GM20431 (cell line): ENCODE results near the gene TMEM151A.

Source experiments
- in situ Hi-C: fragments of 300-500 bp; cut with MseI, MboI; formaldehyde crosslinking; loops from one replicate; pipeline ENCODE4 v1.15.0; 2020; ENCODE audit warnings: low sequenced_read_pairs; ENCODE audit not compliant: unreplicated experiment

TMEM151A gene

GRCh38 chr11:66333896-66334604 lies 42.4 kb downstream of the TMEM151A start:
- in situ Hi-C loops, result no loop called here

DNA sequence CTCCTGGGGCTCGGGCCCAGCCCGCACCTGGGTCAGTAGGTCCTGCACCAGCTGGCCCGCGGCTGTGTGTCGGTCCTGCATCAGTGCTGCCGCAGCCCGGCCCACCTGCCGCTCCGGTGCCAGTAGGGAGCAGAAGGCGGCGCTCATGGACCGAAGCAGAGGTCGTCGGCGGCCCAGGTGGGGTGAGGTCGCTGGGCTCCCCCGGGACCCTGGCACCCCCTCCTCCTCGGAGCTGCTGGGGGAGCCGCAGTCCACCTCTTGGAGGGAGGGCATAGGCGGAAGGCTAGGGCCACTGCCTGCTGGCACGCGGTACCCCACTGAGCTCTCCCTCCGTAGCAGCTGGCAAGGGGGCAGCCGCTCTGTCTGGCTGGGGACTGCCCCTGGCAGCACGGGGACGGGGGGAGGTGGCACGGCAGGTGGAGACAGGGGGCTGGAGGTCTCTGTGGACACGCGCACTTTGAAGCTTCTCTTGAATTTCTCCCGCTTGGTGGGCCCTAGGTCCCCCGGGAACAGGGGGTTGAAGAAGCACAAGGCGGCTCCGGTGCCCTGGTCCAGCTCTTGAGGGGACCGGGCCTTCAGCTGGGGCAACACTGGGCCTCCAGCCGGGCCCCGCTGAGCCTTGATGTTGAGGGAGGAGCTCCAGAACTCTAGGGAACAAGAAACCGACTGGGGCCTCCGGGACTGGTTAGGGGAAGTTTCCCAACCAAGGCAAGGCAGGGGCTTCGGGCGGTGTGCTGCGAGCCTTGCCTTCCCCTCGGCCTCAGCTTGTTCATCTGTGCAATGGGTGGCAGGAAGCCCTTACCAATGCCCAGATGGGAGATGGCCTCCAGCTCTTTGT lies 43.1 kb downstream of the TMEM151A start:
- in situ Hi-C loops, result no loop called here

DNA sequence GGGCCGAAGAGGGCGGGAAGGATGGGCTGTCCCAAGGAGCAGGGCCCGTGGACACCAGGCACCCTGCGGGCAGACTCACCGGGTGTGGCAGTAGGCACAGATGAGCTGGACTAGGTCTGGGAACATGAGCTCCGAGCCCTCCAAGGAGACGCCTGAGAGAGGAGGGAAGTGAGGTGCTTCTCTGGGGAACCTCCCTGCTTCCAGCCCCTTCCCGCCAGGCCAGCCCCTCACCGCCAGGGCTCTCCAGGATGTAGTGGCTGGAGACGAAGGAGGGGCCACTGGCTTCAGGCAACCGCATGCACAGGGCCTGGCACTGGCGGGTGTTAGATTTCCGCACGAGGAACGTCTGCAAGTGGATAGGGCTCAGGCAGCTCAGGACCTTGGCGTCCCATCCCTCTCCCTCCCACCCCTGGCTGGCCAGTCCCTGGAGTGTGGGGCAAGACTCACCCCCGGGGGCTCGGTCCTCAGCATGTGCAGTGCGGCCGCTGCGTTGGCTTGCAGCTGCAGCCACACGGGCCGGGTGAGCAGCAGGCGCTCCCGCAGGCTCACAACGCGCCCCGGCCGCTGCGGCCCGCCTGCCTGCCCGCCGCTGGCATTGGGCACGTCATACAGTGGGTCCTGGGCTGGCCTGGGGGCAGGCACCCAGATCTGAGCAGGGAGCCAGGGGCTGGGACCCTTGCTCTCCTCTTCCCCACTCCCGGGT lies 44.0 kb downstream of the TMEM151A start:
- in situ Hi-C loops, result no loop called here

DNA sequence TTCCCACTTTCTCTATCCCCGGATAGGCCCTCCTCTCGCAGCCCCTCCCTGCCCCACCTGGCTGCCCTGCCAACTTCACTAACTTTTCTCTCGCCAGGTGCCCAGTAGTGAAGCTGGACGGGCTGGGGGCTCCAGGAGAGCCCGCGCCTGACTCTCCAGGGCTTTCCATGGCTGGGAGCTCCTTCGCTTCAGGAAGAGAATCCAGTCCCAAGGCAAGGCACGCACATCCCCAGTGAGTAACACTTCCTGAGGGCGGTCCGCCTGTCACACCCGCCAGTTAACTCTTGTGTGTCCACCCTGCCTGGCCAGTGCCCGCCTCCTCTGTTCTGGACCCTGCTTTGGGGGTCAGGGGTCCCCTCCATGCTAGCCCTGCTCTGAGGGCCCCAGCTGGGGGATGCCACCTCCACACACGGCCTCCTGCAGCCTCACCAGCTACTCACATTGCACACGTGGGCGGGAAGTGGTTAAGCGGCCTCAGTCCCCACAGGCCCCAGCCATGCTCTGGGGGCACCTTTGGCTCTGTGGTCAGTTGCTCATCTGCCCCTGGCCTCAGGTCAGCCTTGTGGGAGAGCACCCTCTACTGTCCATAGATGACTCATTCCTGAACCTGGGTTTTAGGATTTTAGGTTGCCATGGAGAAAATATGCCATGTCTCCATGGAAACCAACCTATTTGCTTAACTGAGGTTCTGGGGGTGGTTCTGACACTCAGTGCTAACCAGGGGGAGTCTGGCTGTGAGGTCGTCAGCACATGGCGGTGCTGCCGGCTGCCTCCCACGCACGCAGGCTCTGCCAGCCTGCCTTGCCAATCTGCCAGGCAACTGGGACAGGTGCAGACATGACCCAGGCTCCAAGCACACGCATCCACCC lies 44.8 kb downstream of the TMEM151A start, which contains the start of gene RIN1:
Gene RIN1 (minus strand): TSS at position 201 of the 869 bp plus-strand sequence. CDS start 32 bp downstream, at position 169.
- in situ Hi-C loops, result no loop called here

DNA sequence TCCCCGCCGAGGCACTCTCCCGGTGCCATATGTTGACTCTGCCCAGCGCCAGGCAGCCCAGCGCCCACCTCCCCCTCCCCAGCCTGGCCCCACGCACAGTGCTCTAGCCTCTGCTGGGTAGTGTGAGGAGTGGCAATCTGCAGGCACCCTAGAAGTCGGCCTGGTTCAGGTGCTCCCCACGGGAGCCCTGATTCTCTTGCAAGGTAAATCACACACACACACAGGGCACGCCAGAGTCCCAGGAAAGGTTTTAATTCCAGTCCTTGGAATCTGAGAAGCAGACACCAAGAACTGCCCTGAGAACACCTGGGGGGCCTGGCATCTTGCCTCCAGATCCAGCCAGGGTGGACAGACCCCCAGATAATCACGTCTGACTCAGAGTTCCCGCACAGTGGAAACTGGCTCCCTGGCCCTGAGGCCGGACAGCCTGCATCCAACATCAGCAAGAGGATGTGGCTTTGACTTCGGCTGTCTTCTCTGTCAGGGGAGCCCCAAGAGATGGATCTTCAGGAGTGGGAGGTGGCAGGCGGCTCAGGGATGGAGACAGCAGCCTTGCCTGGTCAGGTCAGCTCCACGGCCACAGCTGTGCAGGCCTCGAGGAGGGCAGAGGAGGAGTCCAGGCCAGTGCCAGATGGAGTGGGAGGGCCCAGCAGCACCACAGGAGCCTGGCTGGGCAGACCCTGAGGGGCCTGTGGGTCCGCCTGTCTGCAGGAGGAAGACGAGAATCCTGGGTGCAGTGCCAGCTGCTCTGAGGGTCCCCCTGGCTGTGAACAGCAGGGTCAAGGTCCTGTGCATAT lies 45.6 kb downstream of the TMEM151A start:
- in situ Hi-C loops, result no loop called here

DNA sequence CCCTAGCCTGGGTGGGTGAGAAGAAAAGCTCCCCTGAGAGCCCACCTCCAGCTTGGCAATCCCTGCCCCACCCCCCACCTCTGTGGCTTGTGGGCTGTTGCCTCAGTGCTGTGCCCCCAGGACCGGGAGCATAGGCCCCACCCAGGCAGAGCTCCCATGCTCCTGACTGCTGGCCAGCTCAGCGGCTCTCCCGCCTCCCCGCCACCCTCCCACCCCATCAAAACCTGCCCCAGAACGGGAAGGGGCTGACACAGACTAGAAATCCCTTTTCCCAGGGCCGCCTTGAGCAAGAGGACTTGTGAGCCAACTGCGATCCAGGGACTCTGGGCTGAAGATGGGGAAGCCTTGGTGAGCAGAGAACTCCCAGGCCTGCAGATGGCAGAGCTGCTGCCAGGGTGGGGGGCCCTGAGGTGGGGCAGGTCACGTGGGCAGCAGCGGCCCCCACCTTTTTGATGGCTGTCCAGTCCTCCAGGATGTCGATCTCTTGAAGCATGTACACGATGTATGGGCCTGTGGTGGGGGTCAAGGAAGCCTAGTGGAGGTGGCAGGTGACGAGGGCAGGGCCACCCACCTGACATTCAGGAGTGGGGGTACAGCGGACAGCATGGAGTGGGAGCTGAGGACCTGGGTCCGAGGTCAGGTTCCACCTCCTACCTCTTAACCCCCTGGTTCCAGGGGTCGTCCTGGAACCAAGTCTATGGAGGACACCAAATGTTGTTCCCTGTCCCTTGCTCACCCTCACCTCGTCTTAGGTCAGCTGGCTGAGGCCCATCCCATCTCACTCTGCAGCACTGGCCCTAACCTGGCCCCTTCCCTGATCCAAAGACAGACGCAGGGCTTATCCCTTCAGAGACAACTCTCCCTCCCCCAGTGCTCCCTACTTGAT lies 46.8 kb downstream of the TMEM151A start:
- in situ Hi-C loops, result no loop called here

GRCh38 chr11:66339162-66339675 lies 47.5 kb downstream of the TMEM151A start:
- in situ Hi-C loops, result no loop called here

DNA sequence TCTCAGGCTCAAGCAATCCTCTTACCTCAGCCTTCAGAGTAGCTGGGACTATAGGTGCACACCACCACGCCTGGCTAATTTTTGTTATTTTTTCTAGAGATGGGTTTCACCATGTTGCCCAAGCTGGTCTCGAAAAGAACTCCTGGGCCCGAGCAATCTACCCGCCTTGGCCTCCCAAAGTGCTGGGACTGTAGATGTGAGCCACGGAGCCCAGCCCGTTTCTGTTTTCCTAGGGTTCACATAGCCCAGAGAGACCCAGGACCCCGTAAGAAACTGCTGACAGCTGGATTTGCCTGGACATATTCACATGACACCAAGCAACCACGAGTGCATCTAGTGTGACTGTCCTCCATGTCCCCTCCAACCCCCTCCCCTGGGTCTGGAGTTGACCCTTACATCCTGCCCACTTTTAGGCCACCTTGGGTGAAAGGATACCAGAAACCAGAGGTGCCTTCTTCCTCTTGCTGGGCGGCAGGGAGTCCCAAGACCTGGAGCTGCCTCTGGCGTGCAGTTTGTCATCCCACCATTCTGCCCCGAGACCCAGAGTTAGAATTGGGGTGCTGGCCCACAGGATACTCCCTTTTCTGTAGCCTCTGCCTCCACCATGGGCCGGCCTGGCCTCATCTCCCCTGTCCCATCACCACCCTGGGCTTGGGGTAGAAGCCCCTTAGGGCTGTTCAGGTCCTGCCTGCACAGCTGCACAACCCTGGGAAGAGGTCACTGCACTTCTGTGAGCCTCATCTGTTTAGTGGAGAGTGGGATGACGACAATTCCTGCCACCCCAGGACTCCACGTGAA lies 48.2 kb downstream of the TMEM151A start:
- in situ Hi-C loops, result no loop called here

DNA sequence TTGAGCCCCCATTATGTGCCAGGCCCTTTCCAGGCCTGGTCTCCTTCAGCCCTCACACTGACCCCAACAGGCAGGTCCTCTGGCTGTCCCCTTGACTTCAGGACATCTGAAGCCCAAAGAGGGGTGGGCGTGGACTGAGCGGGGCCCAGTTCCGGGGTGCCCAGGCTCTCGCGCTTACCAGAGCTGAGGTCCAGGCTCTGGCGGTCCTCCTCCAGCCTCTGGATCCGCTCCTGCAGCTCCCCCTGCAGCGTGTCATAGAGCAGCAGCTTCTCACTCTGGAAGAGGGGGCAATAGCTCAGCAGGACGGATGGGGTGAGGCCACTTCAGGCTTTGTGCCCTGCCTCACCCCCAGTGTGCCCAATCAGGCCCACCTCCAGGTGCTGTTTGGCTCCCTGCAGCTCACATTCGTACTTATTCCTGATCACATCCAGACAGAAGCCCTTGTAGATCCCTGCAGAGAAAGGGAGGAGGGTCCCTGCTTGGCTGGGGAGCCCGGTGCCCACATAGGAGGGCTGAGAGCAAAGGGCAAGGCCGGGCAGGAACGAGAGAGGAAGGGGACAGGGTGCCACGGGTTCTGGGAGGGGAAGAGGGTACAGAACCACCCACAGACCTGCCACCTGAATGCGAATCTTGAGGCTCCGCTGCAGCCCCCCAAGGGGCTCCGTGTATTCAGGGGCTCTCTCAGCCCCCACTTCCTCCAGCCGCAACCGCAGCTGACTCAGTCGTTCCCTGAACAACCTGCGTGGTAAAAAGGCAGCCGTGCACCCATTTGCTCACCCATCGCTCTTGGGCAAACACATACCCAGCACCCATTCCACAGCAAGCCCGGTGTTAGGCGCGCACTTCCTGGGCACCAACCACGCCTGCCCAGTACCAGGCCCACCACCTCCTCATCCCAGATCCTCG lies 49.2 kb downstream of the TMEM151A start:
- in situ Hi-C loops, result no loop called here

DNA sequence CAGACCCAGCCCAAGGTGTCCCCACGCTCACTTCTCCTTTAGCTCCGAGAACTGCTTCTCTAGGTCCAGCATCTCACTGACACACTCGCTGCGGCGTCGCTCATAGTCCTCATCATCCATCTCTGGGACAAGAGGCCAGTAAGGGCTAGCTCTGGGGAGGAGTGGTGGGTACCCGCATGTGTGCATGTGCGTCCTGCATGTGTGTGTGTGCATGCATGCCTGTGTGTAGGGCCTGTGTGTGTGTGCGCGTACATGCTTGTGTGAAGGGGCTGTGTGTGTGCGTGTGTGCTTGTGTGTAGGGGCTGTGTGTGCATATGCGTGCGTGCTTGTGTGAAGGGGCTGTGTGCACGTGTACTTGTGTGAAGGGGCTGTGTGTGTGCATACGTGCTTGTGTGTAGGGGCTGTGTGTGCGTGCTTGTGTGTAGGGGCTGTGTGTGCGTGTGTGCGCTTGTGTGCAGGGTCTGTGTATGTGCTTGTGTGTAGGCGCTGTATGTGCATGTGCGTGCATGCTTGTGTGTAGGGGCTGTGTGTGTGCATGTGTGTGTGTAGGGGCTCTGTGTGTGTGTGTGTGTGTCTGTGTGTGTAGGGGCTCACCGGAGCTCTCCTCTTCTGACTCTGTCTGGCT lies 49.9 kb downstream of the TMEM151A start:
- in situ Hi-C loops, result no loop called here

DNA sequence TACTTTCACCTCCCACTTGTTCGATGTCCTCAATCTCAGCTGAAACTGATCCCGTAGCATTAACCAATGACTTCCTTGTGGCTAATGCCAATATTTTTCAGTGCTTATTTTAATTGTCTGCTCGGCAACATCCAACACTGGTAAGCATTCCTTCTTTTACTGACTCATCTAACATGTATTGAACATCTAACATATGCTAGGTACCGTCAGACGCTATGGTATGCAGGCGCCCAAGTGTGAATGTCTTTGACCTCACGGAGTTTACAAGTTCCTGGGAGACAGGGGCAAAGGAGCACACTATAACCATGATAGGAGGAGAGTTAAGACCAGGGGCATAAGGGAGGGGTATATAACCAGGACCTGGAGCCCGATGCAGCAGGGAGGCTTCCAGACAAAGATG lies 51.5 kb downstream of the TMEM151A start:
- in situ Hi-C loops, result no loop called here

DNA sequence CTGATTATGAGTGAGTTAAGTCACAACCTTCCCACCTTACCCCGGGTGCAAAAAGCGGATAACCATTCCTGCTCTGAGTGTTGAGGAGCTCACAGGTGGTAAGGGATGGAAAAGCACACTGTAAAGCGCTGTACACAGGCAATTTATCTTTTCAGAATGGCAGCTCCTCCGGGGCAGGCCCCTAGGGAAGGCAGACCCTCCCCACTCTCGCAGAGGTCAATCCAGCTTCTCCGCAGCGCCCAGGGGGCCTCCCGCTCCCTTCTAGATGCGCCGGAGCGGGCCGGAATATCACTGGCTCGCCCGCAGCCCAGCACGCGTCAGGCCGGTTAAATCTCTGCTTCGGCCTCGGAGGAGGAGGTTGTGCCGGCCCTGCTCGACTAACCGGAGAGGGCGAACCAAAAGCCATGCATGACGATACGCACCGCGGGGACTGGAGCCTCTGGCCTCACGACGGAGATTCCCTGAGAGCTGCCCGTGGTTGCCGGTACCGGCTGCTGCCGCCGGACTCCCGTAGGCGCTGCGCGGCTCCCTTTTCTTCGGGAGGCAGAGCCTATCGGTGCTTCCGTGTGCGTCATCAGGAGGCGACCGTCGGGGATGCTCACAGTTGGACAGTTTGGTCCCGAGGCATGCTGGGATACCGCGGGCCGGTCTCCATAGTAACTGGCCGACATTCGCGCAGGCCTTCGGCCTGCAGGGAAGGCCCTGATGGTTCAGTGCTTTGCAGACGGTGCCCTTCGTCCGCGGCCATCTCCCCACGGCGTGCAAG lies 53.0 kb downstream of the TMEM151A start, which contains the start of gene BRMS1:
Gene BRMS1 (minus strand): TSS at position 555 of the 766 bp plus-strand sequence. CDS start 2,870 bp downstream, outside the sequence.
- in situ Hi-C loops, result no loop called here

GRCh38 chr11:66345316-66345649 lies 53.6 kb downstream of the TMEM151A start:
- in situ Hi-C loops, result no loop called here
